GM18502 (cell line): ENCODE results near the gene NEURL2.

ENCODE experiments used
- ATAC-seq: cut with Tn5 transposase; IDR thresholded peaks from one replicate; pipeline ENCODE4 v1.9.1; 2021; ENCODE audit warnings: mild to moderate bottlenecking; ENCODE audit not compliant: unreplicated experiment, poor library complexity

NEURL2 gene

DNA sequence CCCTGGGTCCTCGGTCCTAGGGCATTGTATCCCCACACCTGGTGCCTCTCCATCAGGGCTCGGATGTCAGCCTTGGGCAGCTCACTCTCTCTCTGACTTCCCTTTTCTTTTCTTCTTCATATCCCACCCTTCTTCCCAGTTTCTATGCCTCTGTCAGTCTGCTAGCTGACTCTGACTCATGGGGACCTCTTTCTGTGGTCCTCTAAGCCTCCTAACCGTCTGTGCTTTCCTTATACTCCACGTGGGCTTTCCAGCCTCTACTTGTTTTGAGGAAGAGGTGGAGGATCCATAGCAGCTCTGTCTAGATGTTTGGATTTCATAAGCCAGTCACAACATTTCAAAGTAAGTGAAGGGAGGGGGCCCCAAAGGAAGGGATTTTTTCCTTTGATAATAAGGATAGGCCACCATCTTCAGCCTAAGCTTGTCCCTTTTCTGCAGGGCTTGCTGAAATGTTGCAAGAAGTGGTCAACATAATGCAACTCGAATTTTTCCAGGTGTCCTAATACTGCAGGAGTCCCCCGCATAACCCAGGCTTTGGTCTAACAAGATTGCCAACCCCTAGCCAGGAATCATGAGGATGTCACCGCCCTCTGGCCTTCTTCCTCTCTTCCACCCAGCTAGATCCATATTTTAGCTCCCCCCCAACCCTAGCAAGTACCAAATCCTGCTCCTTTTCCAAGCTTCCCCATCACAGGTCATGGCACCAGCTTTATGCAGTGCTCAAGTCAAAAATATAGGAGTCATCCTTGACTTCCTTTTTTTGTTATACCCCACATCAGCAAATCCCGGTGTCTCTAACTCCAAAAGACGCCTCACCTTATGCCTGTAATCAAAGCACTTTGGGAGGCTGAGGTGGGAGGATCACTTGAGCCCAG is 29.7 kb upstream of the NEURL2 start:
- ATAC-seq, result no peak

DNA sequence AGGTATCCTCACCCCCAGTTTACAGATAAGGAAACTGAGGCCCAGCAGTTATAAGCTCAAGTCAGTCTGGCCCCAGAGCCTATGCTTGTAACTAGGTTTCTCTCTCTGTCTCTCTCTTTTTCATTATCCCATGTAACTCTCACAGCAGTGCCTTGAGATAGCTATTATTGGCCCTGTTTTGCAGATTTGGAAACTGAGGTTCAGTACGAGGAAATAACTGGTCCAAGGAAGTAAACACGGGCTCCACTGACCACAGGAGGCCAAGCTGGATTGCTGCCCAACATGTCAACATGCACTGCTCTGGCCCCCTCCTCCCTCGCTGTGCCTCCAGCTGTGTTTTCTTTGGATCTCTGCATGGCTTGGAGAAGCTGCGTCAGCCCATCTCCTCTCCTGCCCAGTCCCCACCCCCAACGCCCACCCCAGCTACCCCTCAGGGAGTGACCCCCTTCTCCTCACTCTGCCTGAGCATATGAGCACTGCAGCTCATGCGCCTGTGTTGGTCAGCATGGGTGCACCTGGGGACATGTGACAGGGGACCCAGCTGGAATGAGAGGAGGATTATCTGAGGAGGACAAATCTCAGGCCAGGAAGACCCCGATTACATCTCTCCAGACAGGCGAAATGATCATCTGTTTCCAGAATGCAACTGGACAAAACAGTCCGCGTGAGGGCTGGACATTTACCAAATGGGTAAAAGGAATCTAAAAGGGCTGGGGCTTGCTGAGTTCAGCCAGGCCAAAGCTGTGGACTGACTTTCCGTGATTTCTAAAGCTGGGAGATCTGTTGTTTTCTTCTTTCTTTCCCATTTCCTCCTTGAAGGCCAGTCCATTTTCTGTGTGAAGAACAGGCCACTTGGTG is 28.8 kb upstream of the NEURL2 start:
- ATAC-seq, result no peak

DNA sequence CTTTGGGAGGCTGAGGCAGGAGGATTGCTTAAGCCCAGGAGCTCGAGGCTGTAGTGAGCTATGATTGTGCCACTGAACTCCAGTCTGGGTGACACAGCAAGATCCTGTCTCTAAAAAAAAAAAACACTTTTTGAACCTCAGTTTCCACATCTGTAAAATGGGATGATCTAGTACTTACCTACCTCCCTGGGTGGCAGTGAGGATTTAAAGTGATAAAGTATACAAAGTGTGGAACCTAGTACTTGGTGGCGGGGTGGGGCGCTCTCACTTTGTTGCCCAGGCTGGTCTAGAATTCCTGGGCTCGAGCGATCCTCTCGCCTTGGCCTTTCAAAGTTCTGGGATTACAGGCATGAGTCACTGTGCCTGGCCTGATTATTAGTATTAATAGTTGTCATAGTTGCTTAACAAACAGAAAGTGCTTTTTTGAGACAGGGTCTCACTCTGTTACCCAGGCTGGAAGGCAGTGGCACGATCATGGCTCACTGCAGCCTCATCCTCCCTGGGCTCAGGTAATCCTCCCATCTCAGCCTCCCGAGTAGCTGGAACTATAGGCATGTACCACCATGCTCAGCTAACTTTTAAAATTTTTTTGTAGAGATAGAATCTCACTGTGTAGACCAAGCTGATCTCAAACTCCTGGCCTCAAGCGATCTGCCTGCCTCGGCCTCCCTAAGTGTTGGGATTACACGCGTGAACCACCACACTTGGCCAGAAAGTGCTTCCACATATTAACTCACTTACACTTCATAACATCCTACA is 27.9 kb upstream of the NEURL2 start:
- no peak for ATAC-seq

DNA sequence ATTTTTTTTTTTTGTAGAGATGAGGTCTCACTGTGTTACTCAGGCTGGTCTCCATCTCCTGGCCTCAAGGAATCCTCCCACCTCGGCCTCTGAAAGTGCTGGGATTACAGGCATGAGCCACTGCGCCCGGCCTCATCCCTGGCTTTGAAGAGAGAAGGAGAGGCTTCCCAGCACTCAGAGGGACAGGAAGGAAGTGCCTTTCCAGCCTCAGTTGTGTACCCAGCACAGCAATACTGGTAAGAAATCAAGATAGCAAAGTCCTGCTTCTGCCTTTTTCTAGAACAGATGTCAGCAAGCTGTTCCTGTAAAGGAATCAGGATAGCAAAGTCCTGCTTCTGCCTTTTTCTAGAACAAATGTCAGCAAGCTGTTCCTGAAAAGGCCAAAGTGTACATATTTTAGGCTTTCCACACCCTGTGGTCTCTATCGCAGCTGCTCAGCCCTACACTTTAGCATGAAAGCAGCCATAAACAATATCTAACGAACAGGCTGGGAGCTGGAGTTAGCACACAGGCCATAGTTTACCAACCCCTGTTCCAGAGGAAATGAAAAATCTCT is 27.3 kb upstream of the NEURL2 start:
- ATAC-seq, result no peak

DNA sequence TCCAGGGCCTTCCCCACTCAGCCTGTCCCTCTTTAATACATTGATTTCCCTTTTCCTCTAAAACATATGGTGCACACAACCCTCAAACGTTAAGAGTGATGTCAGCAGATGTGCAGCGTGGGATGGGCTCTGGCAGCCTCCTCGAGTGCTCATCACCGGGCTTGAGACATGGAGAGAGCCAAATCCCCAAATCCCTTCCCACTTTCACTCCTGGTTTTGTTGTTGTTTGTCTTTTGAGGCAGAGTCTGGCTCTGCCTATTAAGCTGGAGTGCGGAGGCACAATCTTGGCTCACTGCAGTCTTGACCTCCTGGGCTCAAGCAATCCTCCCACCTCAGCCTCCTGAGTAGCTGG is 26.8 kb upstream of the NEURL2 start:
- ATAC-seq, result no peak

DNA sequence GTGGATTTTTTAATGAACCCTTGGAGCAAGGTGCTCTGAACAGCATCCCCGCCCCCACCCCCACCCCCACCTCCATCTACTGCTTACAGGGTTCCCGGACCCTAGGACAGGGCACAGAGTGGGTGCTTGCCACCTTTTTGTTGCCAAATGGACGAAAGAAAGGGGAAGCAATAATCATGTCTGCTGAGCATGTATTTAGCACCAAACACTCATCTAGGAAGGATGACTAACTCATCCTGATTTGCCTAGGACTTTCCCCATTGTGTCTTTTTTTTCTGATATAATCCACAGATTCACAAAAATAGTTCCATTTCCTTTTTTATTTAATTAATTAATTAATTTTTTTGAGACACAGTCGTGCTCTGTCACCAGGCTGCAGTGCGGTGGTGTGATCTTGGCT is 22.1 kb upstream of the NEURL2 start:
- no peak for ATAC-seq

DNA sequence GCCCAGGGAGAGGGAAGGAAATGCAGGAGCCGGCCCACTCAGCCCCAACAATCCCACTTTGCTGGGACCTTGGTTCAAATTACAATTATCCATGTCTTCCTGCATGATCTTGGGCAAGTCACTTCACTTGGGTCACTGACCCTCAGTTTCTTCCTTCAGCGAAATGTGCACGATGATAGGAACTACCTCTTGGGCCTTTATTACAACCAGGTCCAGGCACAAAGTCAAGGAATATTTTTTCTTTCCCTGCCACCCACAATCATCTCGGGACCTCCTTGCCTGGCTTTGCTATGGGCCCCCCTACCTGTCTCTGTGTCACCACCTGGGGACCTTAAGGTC is 21.3 kb upstream of the NEURL2 start:
- no peak for ATAC-seq

DNA sequence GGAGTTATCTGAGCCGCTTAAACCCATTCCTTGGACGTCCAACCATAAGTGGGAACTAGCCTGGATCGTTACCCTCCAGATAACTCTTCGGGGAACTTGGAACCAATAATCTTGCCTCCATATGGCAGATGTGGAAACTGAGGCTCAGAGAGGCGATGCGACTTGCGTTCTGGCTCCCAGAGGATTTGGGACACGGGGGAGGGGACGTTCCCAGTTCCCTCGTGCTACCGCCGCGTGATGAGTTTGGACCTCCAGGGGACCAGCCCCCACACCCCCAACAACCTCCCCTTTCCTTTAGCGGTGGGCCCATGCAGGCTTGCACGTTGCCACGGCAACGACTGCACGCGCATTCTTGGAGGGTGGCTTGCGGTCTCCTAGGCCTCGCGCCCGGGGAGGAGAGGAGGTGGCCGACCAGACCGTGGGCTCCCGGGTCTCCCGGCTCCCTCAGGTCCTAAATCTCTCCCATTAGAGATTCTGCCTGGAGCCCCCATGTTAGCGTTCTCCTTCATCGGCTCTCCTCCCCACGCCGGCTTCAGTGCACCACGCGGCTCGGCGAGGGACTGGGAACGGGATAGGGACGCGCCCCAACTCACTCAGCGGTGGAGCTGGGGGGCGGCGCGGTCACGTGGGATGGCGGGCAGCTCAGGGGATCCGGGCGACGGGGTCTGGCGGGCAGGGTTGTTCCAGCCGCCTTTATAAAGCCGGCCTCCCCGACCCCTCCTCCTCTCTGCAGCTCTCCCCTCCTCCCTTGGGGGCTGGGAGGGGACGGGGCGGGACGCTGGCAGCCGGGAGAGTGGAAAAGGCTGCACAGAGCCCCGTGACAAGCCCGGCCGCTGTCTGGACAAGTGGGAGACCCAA is 20.7 kb upstream of the NEURL2 start, which contains the start of gene PLTP:
Gene PLTP, minus strand, starts transcription at position 670 of the 858 bp plus-strand sequence. CDS start 703 bp downstream, outside the sequence.
- ATAC-seq, result no peak

DNA sequence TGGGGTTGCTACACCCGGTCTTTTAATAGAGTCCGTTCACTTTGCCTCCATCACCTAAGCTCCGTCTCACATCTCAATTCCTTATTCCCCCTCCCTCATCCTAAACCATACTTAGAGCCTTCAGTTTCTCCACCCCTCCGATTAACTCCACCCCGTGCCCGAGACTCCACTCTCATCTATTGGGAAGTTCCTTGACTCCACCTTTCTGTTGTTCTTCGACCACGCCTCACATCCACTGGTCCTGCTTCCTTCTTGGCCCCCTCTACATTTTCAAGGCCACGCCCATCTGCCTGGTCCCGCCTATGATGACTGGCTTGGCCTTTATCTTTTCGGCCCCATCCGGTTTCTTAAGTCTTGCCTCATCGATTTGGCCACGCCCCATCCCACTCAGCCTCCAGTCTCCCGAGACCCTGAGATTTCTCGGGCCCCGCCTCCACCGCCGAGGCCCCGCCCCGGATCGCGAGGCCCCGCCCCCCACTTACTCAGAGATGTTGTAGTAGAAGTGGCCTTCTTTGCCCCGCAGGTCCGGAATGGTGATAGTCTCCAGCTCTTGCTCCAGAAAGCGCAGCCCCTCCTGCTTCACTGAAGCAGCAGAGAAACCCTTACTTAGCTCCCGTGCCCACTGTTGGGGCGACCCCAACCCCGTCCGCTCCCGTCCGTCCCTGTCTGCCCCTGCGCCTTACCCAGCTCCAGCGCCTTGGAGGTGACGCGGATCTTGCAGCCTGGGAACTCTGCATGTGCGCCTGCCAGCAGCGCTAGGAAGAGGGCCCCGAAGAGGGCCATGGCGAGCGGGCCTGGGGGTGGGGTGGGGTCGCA is 19.9 kb upstream of the NEURL2 start:
- peak; percentile 93 for ATAC-seq

DNA sequence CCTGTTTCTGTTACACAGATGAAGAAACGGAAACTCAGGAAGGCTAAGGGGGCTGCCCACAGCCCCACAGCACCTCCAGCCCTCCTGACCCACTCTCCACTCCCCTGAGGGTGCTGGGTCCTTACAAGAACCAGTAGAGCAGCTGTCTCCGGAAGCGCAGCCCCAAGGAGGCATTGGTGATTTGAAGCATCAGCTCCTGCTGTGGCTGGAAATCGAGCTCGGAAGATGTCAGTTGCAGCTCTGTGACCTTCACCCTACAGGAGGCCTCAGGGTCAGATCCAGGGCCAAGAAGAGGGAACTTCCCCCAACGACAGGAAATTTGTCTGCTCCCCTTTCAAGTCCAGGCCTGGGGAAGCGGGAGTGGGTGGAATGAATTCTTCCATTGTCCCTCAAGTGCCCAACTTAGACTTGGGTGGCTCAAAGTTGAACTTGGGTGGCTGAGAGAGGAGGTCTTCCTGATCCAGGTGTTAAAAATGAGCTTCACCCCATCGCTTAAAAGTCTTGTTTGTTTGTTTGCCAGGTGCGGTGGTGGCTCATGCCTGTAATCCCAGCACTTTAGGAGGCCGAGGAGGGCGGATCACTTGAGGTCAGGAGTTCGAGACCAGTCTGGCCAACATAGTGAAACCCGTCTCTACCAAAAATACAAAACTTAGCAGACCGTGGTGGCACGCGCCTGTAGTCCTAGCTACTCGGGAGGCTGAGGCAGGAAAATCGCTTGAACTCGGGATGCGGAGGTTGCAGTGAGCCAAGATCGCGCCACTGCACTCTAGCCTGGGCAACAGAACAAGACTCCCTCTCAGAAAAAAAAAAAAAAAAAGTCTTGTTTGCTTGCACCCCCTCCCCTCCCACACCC is 19.0 kb upstream of the NEURL2 start:
- ATAC-seq, result no peak

DNA sequence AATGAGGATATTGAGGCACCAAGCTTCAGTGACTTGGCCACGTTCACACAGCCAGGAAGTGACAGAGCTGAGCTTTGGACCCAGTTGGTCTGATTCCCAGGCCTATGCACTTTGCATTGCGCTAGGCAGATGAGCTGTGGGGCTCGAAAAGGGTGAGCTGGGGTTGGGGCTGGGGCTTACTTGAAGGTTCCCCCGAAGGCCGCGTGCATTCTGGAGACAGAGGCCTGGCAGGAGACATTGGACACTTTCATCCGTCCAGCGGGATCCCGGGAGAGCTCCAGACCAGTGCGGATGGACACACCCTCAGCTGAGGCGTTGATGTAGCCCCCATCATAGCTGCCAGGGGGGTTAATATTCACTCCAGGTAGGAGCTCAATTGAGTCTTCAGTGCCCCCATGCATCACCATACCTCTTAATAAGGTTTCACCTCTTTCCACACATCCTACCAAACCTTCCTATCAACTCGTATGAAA is 18.4 kb upstream of the NEURL2 start:
- no peak for ATAC-seq

DNA sequence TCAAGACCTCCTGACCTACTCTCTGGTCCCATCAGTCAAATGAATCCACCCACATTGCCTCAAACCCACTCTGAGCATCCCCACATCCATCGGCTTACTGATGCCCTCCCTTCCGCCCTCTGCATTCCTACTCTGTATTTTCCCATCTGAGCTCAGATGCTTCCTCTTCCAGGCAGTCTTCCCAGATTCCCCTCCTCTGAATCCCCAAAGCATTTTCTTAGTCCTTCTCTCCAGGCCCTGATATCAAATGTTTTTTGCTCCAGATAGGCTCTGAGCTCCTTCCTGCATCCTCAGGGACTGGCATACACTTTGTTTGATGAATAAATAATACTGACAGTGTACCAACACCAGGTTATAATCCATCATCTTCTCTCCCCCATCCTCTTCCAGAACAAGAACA is 17.1 kb upstream of the NEURL2 start:
- ATAC-seq, result no peak

DNA sequence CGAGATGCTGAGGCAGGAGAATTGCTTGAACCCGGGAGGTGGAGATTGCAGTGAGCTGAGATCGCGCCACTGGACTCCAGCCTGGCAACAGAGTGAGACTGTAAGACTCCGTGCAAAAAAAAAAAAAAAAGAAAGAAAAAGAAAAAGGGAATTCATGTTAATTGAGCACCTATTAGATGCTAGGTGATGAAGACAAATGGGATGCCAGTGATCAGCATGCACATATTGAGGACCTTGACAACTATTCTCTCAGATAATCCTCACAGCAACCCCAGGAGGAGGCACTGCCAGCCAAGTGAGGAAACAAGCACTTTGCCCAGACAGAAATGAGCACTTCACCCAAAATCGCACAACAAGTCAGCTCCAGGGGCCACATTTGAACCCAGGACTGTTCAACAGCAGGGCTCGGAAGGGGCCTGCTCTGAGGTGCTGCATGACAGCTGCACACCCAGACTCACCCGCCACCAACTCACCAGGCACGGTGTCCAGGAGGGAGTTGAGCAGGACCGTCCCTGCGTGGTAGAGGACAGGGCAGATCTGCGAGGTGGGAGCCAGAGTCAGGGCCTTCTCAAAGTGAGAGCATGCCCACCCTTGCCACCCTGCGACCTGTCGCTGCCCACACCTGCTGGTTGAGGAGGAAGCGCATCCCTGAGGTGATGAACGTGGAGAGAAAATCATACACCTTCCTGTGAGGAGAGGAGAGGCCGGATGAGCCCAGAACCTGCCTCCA is 16.4 kb upstream of the NEURL2 start:
- ATAC-seq, result no peak

DNA sequence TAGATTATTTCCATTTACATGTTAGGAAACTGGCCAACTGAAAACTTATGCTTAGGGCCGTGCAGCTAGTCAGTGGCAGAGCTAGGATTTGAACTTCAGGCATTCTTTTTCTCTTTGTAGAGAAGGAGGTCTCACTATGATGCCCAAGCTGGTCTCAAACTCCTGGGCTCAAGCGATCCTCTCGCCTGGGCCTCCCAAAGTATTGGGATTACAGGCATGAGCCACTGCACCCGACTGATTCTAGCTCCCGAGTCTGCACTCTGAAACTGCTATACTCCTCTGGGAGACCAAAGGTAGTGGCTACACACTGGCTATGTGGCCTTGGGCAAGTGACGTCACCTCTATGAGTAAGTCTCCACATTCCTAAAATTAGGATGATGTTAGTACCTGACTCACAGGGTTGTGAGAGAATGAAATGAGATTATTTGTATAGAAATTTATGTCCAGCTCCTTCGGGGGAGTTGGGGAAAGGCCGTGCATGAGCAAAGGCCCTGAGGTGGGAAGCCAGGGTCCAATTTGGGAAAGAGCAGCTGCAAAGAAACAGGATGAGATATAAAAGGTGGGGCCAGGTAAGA is 14.6 kb upstream of the NEURL2 start:
- no peak for ATAC-seq

DNA sequence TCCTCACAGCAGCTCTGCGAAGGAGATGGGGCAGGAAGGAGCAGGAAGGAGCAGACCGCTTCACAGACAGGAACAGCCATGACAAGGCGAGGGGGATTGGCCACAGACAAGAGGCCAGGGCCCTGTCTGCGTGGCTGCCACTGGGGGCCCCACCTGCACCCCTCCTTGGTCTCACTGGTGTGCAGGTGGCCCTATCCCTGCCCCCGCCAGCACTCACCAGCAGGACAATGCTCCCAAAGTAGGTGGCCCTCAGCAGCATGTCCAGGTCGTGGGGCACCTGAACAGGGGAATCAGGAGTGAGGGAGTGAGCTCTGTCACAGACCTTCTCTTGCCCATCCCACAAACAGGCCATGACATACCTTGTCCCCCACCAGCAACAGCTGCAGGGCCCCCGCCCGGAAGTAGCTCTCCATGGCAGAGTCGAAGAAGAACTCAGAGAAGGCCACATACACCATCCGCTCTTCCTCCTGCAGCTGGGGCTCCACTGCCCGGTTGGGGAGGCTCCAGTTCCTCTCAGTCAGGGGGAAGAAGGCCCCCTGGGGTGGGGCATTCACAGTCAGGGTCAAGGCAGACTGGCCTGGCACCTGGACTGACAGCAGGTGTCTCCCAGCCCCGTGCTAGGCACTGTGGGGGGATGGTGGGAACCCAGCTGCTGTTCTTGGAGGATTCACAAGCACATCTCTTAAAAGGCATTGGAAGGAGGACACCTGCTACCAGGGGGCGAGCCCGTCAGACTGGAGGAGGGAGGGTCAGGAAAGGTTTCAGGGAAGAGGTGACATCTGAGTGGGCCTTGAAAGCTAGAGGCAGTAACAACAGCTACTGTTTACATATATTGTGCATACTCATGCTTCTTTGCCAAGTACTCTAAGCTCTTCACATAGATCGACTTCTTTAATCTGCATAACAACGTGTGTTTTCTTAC is 13.8 kb upstream of the NEURL2 start:
- no peak for ATAC-seq

DNA sequence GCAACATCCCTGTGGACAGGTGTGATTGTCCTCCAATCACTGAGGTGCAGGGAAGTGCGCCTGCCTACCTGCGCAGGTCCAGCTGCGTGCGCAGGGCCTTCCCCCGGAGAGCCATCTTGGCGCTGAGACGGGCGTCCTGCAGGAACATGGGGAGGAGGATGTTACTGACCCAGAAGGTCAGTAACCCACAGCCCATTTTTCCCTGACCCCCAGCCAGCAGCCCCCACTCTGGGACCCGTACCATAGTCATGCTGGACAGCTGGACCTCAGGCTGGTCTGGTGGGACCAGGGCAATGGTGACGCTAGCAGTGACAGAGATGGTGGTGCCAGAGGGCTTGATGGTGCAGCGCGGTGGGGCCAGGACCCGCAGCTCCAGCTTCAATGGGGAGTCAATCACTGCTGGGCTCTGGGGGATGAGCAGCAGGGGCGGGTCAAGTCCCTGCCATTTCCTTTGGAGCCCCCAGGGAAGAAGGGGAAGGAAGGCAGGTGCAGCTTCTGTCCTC is 11.2 kb upstream of the NEURL2 start:
- ATAC-seq, result no peak
